Measurements from ENCODE around the gene TCF12. TPM values are rescaled to one million over a fixed set of nuclear protein-coding genes. Genes with fewer than 3 reads are reported as not detected.

The TCF12 gene
- polyA plus RNA-seq, 3 donors: 15.8 to 52.5 (median 27.6) TPM

DNA sequence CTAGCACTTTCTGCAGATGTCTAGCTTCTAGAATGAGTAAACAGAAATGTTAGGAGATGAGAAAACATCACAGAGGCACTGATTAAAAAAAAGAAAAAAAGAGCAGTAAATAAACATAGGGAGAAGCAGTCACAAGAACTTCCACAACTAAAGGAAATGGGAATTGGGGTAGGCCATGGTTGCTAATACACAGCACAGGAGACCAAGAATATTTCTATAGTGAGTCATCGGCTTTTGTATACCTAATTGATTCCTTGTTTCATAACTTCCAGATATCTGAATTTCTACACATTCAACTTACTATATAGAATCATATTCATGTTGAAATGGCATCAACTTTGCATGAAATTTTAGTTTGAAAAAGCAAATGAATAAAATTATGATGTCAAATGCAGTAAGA is 47.3 kb upstream of the TCF12 start:
- DNase-seq: no peak
- no peaks in the 10 kb centered on the region for H3K9me3 ChIP-seq (replicated peaks in 1 of 2; ENCODE audit: control insufficient read depth in 1 of 2, insufficient read depth in 1 of 2, low read length in 2 of 2)
- peaks cover 4% of the 10 kb centered on the region for H3K4me1 Mint-ChIP-seq
- H3K4me2 ChIP-seq (replicated peaks; ENCODE audit: extremely low read depth, low read length, poor library complexity, severe bottlenecking): no peak overlapping the region
- no peaks in the 10 kb centered on the region for H3K27me3 ChIP-seq (ENCODE audit: control insufficient read depth in 2 of 2, insufficient read depth in 2 of 2, low read length in 2 of 2)
- H2AFZ ChIP-seq (ENCODE audit: insufficient read depth, low read depth, low read length, poor library complexity, severe bottlenecking): no peak overlapping the region
- no CpG with 5 or more reads among the region's 1 CpG for WGBS (ENCODE audit: insufficient coverage)
- no peak overlapping the region for H3K4me3 Mint-ChIP-seq
- no peak overlapping the region for H3K27ac Mint-ChIP-seq
- H3K9ac ChIP-seq (ENCODE audit: insufficient read depth, low read length, poor library complexity, severe bottlenecking): no peak overlapping the region
- peaks cover 0 to 2% (median 0%) of the 10 kb centered on the region in 3 donors for H3K27me3 Mint-ChIP-seq (ENCODE audit: low read depth in 3 of 3)
- H3K36me3 Mint-ChIP-seq: no peaks in the 10 kb centered on the region
- no peaks in the 10 kb centered on the region for H3K36me3 ChIP-seq (replicated peaks in 1 of 2; ENCODE audit: control insufficient read depth in 1 of 2, insufficient read depth in 2 of 2, low read length in 2 of 2)
- H3K9me3 Mint-ChIP-seq: no peaks in the 10 kb centered on the region
- peaks cover 0 to 4% of the 10 kb centered on the region in 2 donors for H3K4me1 ChIP-seq (ENCODE audit: control insufficient read depth in 1 of 2, insufficient read depth in 2 of 2, low read length in 2 of 2)
- intact Hi-C loops (cut with micrococcal nuclease): no loop called here
- H3K27ac ChIP-seq (ENCODE audit: low read depth in 1 of 2, low read length in 2 of 2): no peak overlapping the region
- TF ChIP-seq, protein P1, sequence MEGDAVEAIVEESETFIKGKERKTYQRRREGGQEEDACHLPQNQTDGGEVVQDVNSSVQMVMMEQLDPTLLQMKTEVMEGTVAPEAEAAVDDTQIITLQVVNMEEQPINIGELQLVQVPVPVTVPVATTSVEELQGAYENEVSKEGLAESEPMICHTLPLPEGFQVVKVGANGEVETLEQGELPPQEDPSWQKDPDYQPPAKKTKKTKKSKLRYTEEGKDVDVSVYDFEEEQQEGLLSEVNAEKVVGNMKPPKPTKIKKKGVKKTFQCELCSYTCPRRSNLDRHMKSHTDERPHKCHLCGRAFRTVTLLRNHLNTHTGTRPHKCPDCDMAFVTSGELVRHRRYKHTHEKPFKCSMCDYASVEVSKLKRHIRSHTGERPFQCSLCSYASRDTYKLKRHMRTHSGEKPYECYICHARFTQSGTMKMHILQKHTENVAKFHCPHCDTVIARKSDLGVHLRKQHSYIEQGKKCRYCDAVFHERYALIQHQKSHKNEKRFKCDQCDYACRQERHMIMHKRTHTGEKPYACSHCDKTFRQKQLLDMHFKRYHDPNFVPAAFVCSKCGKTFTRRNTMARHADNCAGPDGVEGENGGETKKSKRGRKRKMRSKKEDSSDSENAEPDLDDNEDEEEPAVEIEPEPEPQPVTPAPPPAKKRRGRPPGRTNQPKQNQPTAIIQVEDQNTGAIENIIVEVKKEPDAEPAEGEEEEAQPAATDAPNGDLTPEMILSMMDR (IDR thresholded peaks at IDR 0.05): no peak
- no peaks in the 10 kb centered on the region for H4K20me1 ChIP-seq (ENCODE audit: insufficient read depth, low read length)
- H3K4me3 ChIP-seq (replicated peaks in 1 of 3; ENCODE audit: low read depth in 2 of 3, low read length in 3 of 3): no peak overlapping the region
- H3K79me2 ChIP-seq (ENCODE audit: insufficient read depth, low read length): no peaks in the 10 kb centered on the region

DNA sequence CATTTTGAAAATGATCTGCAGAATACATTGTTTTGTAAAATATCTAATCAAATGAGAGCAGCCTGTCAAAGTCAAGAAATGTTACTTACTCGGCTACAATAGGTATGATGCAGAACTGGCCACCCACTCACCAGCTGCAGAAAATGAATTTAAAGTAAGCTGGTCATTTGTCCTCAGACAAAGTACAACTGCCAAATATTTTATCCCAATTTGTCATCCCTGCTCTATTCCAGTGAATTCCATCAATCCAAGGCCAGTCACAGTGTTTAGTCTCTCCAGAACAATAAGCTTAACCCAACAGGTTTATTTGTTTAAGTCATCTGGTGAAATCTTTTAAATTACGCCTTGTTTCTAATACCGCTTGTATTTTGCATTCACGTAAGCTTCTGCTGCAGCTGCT is 46.6 kb upstream of the TCF12 start:
- Histone ChIP-seq H4K20me1 (ENCODE audit: insufficient read depth, low read length) (no peaks in the 10 kb centered on the region), H3K36me3 (replicated peaks in 1 of 2; ENCODE audit: control insufficient read depth in 1 of 2, insufficient read depth in 2 of 2, low read length in 2 of 2) (no peaks in the 10 kb centered on the region), H3K9me3 (replicated peaks in 1 of 2; ENCODE audit: control insufficient read depth in 1 of 2, insufficient read depth in 1 of 2, low read length in 2 of 2) (no peaks in the 10 kb centered on the region), H3K79me2 (ENCODE audit: insufficient read depth, low read length) (no peaks in the 10 kb centered on the region), H3K4me1 (ENCODE audit: control insufficient read depth in 1 of 2, insufficient read depth in 2 of 2, low read length in 2 of 2) (peaks cover 1 to 3% of the 10 kb centered on the region in 2 donors), H3K4me2 (replicated peaks; ENCODE audit: extremely low read depth, low read length, poor library complexity, severe bottlenecking) (no peak overlapping the region), H3K9ac (ENCODE audit: insufficient read depth, low read length, poor library complexity, severe bottlenecking) (no peak overlapping the region), H3K27ac (ENCODE audit: low read depth in 1 of 2, low read length in 2 of 2) (no peak overlapping the region), H3K4me3 (replicated peaks in 1 of 3; ENCODE audit: low read depth in 2 of 3, low read length in 3 of 3) (no peak overlapping the region), H3K27me3 (ENCODE audit: control insufficient read depth in 2 of 2, insufficient read depth in 2 of 2, low read length in 2 of 2) (no peaks in the 10 kb centered on the region), H2AFZ (ENCODE audit: insufficient read depth, low read depth, low read length, poor library complexity, severe bottlenecking) (no peak overlapping the region)
- Mint-ChIP-seq H3K4me1 (no peaks in the 10 kb centered on the region), H3K9me3 (no peaks in the 10 kb centered on the region), H3K27me3 (ENCODE audit: low read depth in 3 of 3) (peaks cover 0 to 2% (median 0%) of the 10 kb centered on the region in 3 donors), H3K4me3 (no peak overlapping the region), H3K36me3 (no peaks in the 10 kb centered on the region), H3K27ac (no peak overlapping the region)
- DNase-seq: no peak
- TF ChIP-seq, protein P1 (IDR thresholded peaks at IDR 0.05): no peak
- no CpG with 5 or more reads among the region's 4 CpGs for WGBS (ENCODE audit: insufficient coverage)
- intact Hi-C loops (cut with micrococcal nuclease): no loop called here

Measured in CD14-positive monocyte (primary cell).